ENCODE results near the gene SLC41A1. TPM values are rescaled to one million over a fixed set of nuclear protein-coding genes. Genes with fewer than 3 reads are reported as not detected.

SLC41A1 gene
- total and polyA plus RNA-seq, 9 of the 15 experiments (the other 6 are each of a cell fraction or from before 2014, with no cell fraction given): 4.1 to 29.3 (median 11.4) TPM

DNA sequence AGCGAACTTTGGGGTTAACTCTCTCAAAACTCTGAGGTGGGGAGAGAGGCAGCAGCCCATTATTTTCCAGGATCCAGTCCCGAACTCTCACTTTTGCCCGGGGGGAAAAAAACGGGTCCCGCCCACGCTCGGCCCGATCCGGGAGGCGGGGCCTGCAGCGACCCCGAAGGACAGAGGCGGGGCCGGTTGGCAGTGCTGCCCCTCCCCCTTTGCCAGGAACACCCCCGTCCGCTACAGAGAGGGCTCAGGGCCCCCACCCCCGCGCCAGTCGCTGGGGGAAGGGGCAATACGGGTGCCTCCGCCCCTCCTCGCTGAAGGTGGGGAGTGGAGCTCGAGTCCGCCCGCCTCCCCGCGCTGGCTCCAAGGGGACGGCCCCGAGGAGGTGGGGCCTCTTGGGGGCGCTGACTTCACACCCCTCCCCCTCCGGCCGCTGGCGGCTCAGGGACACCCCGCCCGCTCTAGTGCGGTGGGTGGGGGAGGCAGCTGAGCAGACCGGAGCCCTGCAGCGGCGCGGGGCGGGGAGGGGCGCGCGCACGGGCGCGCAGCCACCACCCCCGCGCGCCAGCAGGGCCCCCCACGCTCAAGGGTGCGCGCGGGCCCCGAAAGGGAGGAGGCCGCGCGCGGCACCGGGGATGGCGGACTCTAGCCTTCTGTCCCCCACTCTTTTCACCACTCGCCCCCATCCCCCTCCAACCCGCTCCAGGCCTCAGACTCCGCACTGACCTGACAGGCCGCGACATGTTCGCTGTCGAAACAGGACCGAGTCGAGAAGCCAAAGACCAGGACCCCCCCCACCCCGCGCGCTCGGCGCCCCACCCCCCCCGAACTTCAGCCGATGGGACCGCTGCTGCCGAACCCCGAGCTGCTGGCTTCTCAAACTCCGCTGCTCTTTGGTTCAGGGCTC lies 63.5 kb downstream of the SLC41A1 start (continued):
- no peak for TF ChIP-seq HIVEP1 (CRISPR knock-in tag; IDR thresholded peaks at IDR 0.05)
- TF ChIP-seq POLR2AphosphoS5 (IDR thresholded peaks at IDR 0.05; ENCODE audit: control insufficient read depth, insufficient read depth, low read depth, low read length): peak; percentile 57
- peak; percentile 81 for TF ChIP-seq CHD1 (IDR thresholded peaks at IDR 0.05; ENCODE audit: low read length)
- peak; percentile 64 for TF ChIP-seq SMAD4 (CRISPR knock-in tag; conservative IDR thresholded peaks at IDR 0.05)
- no peak for TF ChIP-seq PTTG1 (tag; IDR thresholded peaks at IDR 0.05; ENCODE audit: low read depth)
- no peak for TF ChIP-seq SRSF9 (IDR thresholded peaks at IDR 0.05; ENCODE audit: borderline replicate concordance, low read depth, low read length)
- peak; percentile 60; the same call in 1 of the 2 replicates for TF ChIP-seq ZNF57 (CRISPR knock-in tag; IDR thresholded peaks at IDR 0.05)
- TF ChIP-seq FOSL1 (tag; conservative IDR thresholded peaks at IDR 0.05): peak; percentile 8; the same call in 1 of the 2 replicates
- peak; percentile 99 for TF ChIP-seq FIP1L1 (IDR thresholded peaks at IDR 0.05; ENCODE audit: low read depth, low read length, poor library complexity, severe bottlenecking)
- TF ChIP-seq MLX (CRISPR knock-in tag; conservative IDR thresholded peaks at IDR 0.05): peak in 1 of 2 experiments; percentile 18; a peak in 1 of 4 replicates
- peak; percentile 19 for TF ChIP-seq RBM25 (IDR thresholded peaks at IDR 0.05; ENCODE audit: low read depth, low read length, severe bottlenecking)
- no peak for TF ChIP-seq ATF1 (CRISPR knock-in tag; IDR thresholded peaks at IDR 0.05)
- TF ChIP-seq ATF1 (tag; IDR thresholded peaks at IDR 0.05): peak; percentile 52
- peak; percentile 43; the same call in 1 of the 2 replicates for TF ChIP-seq ETS1 (conservative IDR thresholded peaks at IDR 0.05; ENCODE audit: control insufficient read depth, low read depth, low read length)
- no peak for TF ChIP-seq DIDO1 (tag; IDR thresholded peaks at IDR 0.05; ENCODE audit: low read depth)
- no peak for TF ChIP-seq NFYB (IDR thresholded peaks at IDR 0.05; ENCODE audit: extremely low read depth, insufficient read length)
- TF ChIP-seq LCOR (CRISPR knock-in tag; IDR thresholded peaks at IDR 0.05): peak; percentile 84; the same call in 1 of the 2 replicates
- TF ChIP-seq, protein P1, sequence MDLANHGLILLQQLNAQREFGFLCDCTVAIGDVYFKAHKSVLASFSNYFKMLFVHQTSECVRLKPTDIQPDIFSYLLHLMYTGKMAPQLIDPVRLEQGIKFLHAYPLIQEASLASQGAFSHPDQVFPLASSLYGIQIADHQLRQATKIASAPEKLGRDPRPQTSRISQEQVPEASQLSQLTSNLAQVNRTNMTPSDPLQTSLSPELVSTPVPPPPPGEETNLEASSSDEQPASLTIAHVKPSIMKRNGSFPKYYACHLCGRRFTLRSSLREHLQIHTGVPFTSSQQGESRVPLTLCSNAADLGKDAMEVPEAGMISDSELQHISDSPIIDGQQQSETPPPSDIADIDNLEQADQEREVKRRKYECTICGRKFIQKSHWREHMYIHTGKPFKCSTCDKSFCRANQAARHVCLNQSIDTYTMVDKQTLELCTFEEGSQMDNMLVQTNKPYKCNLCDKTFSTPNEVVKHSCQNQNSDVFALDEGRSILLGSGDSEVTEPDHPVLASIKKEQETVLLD (IDR thresholded peaks at IDR 0.05): 0 out of 2 replicates have a peak, but pooled peaks have one; percentile 9
- TF ChIP-seq POLR2A (conservative IDR thresholded peaks at IDR 0.05): peak; percentile 61; the same call in 1 of the 2 replicates
- peak; percentile 18; the same call in 1 of the 2 replicates for TF ChIP-seq ZNF444 (CRISPR knock-in tag; IDR thresholded peaks at IDR 0.05)
- no peak for TF ChIP-seq ZNF77 (CRISPR knock-in tag; IDR thresholded peaks at IDR 0.05)
- 0 out of 2 replicates have a peak, but pooled peaks have one; percentile 79 for TF ChIP-seq ZNF76 (CRISPR knock-in tag; IDR thresholded peaks at IDR 0.05; ENCODE audit: borderline replicate concordance)
- TF ChIP-seq HMG20A (CRISPR knock-in tag; conservative IDR thresholded peaks at IDR 0.05): 0 out of 2 replicates have a peak, but pooled peaks have one; percentile 69

All from K562 (cell line).